ENCODE results near the gene FBLN2.

GRCh38 chr3:13581485-13582365, 32.8 kb downstream of the FBLN2 start:
- no peak for TF ChIP-seq CEBPB (IDR thresholded peaks at IDR 0.05)
- TF ChIP-seq CTCF (IDR thresholded peaks at IDR 0.05) = no peak
- TF ChIP-seq, protein P1, sequence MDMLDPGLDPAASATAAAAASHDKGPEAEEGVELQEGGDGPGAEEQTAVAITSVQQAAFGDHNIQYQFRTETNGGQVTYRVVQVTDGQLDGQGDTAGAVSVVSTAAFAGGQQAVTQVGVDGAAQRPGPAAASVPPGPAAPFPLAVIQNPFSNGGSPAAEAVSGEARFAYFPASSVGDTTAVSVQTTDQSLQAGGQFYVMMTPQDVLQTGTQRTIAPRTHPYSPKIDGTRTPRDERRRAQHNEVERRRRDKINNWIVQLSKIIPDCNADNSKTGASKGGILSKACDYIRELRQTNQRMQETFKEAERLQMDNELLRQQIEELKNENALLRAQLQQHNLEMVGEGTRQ (IDR thresholded peaks at IDR 0.05) = no peak
- TF ChIP-seq NR3C1 (IDR thresholded peaks at IDR 0.05) = no peak
- TF ChIP-seq HOXB13 (CRISPR knock-in tag; IDR thresholded peaks at IDR 0.05; ENCODE audit: low read depth) = no peak
- no peak for TF ChIP-seq SMC3 (IDR thresholded peaks at IDR 0.05)
- no peak for TF ChIP-seq MAX (IDR thresholded peaks at IDR 0.05)
- TF ChIP-seq POLR2A (IDR thresholded peaks at IDR 0.05; ENCODE audit: low read length) = no peak

Data from A549 (cell line).